T follicular helper cell (primary cell): ENCODE results near the gene PTH2.
"Not testable (repeated sequence)": the region's sequence is repeated elsewhere in the genome, so short reads cannot be mapped to it uniquely, and the experiment has no call there.

Source experiments
- DNase-seq: peaks from one replicate; pipeline ENCODE4 v3.0.0-alpha.2; 2020; ENCODE audit warnings: low read depth

The PTH2 gene

GRCh38 chr19:49447485-49448431, 24.5 kb upstream of the PTH2 start:
- DNase-seq: no peak

DNA sequence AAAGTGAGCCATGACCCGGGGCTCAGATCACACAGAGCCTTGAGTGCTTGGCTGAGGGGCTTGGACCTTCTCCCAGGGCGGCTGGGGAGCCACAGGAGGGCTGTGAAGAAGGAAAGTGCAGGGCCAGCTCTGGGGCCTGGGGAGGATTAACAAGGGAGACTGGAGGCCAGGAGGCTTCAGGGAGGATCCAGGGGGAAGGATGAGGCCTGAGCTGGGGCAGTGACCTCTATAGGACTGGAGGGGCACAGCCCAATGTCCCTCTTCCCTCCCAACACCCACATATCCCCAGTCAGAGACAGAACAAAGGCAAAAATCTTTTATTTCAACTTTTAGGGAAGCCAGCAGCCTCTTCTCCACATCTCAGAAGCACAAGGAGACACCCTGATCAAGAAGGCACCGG, 22.8 kb upstream of the PTH2 start:
- no peak for DNase-seq

GRCh38 chr19:49444100-49444700, 21.0 kb upstream of the PTH2 start:
- not testable (repeated sequence) for DNase-seq

- peak; percentile 89 for DNase-seq
Observed at GRCh38 chr19:49443366-49444099, 20.3 kb upstream of the PTH2 start.

DNA sequence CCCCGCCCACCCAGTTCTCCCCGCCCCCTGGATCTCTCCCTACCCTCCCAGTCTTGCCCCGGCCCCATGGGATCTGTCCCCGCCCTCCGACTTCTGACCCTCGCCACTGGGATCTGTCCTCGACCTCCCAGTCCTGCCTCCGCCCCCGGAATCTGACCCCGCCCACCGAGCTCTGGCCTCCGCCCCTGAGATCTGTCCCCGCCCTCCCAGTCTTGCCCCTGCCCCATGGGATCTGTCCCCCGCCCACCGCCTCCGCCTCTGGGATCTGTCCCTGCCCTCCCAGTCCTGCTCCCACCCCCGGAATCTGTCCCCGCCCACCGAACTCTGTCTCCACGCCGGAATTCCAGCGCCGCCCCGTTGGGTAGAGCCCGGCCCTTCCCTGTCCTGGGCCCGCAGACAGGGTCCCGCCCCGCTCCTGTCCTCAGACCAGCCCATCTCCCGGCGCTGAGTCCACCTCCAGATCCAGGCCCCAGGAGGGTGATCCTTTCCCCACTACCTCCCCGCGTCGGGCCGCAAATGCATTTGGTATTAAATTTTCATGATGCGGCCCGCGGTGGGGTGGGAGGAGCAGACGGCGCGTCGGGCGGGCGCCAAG, 19.6 kb upstream of the PTH2 start:
- DNase-seq: peak; percentile 37

DNA sequence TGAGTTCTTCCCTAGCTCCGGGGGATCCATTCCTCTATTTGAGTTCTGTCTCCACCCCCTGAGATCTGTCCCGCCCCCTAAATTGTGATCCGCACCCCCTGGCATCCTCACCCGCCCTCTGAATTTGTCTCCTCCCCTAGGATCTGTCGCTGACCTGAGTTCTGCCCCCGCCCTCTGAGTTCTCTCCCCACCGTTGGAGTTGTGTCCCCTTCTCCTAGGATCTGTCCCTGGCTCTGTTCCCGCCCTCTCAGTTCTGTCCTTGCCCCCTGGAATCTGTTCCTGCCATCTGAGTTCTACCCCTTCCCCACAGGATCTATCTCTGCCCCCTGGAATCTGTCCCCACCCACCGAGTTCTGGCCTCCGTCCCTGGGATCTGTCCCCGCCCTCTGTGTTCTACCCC, 19.1 kb upstream of the PTH2 start:
- no peak for DNase-seq

DNA sequence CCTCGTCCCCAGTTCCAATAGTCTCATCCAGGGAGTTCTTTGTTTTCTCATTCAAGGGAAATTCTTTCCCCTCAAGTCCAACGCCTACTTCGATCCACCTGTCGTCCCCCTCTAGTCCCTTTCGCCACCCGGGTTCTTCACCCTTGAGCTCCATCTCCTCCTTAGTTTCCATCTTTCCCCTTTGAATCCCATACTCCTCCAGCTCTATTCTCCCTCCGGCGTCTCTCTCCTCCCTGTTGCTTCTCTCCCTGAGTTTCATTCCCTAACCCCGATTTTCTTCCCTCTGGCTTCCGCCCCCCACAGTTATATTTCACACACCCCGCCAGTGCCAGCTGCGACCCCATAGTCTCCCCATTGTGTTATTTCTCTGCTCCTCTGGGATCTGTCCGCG, 18.7 kb upstream of the PTH2 start:
- no peak for DNase-seq

- no peak for DNase-seq
Observed at GRCh38 chr19:49441210-49441959, 18.1 kb upstream of the PTH2 start, which contains the start of gene SLC17A7. SLC17A7 (minus strand) TSS chr19:49441527; CDS start chr19:49441379, 148 bp downstream.

GRCh38 chr19:49440439-49441209, 17.4 kb upstream of the PTH2 start:
- no peak for DNase-seq

- DNase-seq: no peak
Observed at GRCh38 chr19:49439836-49440235, 16.6 kb upstream of the PTH2 start.

GRCh38 chr19:49438261-49438660, 15.0 kb upstream of the PTH2 start:
- no peak for DNase-seq

GRCh38 chr19:49437231-49437630, 14.0 kb upstream of the PTH2 start:
- DNase-seq: no peak

DNA sequence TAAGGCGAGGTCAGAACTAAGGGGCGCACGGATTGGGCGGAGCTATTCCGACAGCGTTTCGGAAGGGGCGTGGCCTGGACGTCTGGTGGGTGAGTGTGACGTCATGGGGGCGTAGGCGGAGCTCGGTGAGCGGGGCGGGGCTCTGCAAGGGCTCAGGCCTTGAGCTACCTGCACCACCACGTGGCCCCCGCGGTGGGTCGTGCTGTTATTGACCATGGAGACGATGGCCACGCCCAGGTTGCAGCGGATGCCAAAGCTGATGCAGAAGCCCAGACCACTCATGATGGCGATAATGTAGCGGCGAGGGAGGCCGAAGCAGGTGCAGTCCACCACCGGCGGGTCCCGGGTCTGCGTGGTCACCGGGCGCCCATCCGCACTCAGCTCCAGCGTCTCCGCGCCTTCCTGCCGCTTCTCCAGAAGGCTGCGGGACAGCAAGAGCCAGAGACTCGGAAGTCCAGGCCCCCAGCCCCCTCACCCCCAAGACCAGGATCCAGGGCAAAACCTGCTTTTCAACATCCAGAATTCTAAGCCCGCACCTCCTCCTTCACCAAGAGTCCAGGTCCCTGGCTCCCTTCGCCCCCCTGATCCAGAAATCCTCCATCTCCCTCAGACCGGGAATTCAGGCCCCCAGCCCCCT, 13.3 kb upstream of the PTH2 start:
- no peak for DNase-seq

GRCh38 chr19:49435670-49436069, 12.4 kb upstream of the PTH2 start:
- DNase-seq: no peak

GRCh38 chr19:49434907-49435583, 11.8 kb upstream of the PTH2 start:
- no peak for DNase-seq

GRCh38 chr19:49433240-49433901, 10.1 kb upstream of the PTH2 start:
- DNase-seq: no peak

DNA sequence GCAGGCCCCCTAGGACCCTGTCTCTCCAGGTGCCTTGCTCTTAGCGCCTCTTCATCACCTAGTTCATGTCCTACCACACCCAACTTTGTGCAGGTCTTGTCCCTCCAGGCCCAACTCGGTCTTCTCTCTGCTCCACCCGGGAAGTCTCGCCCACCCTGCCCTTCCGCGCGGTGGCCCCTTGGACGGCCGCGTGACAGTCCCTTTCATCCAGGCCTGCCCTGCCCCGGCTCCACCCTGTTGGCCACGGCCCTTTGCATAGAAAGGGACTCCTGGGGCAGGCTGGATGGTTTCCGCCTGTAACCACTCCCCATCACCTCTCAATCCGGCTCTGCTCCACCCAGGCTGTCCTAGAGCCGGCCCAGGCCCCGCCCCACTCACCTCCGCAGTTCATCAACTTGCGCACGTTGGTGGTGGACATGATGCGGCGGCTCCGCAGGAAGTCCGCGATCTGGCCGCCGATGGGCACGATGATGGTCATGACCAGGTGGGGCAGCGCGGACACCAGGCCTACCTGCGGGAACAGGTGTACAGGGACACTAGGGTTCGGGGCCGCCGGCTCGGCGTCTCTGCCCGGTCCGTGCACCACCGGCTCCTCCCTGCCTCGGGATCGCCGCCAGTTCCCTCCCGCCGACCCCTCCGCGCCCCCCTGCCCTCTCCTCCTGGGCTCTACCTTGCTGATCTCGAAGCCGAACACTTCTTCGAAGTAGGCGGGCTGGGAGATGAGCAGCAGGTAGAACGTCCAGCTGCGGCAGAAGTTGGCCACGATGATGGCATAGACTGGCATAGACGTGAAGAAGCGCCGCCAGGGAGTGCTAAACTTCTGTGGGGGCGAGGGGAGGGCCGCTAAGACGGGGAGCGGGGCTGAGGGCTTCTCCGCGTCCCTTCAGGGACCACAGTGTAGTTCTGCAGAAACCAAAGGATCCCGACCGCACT, 9.2 kb upstream of the PTH2 start:
- DNase-seq: no peak

DNA sequence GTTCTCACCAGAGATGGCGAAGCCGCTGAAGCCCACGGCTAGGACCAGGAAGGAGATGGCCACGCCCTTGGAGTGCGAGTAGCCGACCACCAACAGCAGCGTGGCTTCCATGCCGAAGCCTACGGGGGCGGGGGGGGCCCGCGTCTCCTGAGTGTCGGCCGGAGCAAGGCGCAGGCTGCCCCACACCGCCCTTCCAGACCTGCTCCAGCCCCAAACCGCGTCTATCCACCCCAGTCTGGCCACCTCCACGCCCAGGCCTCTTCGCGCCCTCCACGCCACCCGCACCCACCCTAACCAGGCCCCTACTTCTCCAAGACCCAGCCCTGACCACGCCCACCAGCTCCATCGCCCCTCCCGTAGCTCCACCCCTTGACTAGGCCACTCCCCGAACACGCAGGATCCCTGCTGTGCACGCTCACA, 8.1 kb upstream of the PTH2 start:
- no peak for DNase-seq
